OCI-LY1 (cell line): ENCODE results near the gene HAGH.

Source experiments
- H2AFZ ChIP-seq: fragments of 200-600 bp; sonication (generic), shearing (Covaris generic); 2 replicates; pipeline ENCODE4 v1.6.0; 2014; ENCODE audit warnings: antibody characterized with exemption, mild to moderate bottlenecking, low read length
- H3F3A ChIP-seq: fragments of 200-600 bp; sonication (generic), shearing (Covaris generic); 2 replicates; pipeline ENCODE4 v1.6.0; 2014; ENCODE audit warnings: mild to moderate bottlenecking, antibody characterized with exemption, low read length, moderate library complexity; ENCODE audit not compliant: insufficient read depth
- H3K27ac ChIP-seq: fragments of 200-600 bp; sonication (generic); 2 replicates; pipeline ENCODE4 v1.5.1; 2014; ENCODE audit warnings: low read length, mixed run types, mild to moderate bottlenecking, low read depth; ENCODE audit not compliant: poor library complexity, severe bottlenecking
- H3K27me3 ChIP-seq: fragments of 200-600 bp; sonication (generic); 2 replicates; pipeline ENCODE4 v1.6.0; 2014; ENCODE audit warnings: antibody characterized with exemption, mild to moderate bottlenecking, low read length, moderate library complexity; ENCODE audit not compliant: insufficient read depth
- H3K36me3 ChIP-seq: fragments of 200-600 bp; sonication (generic); 2 replicates; pipeline ENCODE4 v1.6.1; 2014; ENCODE audit warnings: mild to moderate bottlenecking, antibody characterized with exemption, low read length, moderate library complexity, mixed read lengths; ENCODE audit not compliant: insufficient read depth
- H3K4me1 ChIP-seq: fragments of 200-600 bp; sonication (generic); 2 replicates; pipeline ENCODE4 v1.5.1; 2014; ENCODE audit warnings: mild to moderate bottlenecking, low read length, moderate library complexity; ENCODE audit not compliant: insufficient read depth, severe bottlenecking
- H3K4me2 ChIP-seq: fragments of 200-600 bp; sonication (generic), shearing (Covaris generic); 2 replicates; pipeline ENCODE4 v1.6.1; 2014; ENCODE audit warnings: low read length
- H3K4me3 ChIP-seq: fragments of 200-600 bp; sonication (generic); 2 replicates; pipeline ENCODE4 v1.5.1; 2014; ENCODE audit warnings: low read length, low read depth, mild to moderate bottlenecking, mixed read lengths; ENCODE audit not compliant: poor library complexity, severe bottlenecking
- H3K79me2 ChIP-seq: fragments of 200-600 bp; shearing (Covaris generic); 2 replicates; pipeline ENCODE4 v1.6.1; 2016; ENCODE audit warnings: mixed run types, low read length, mixed read lengths; ENCODE audit not compliant: insufficient read depth
- H3K9ac ChIP-seq: fragments of 200-600 bp; sonication (generic), shearing (Covaris generic); 2 replicates; pipeline ENCODE4 v1.6.1; 2014; ENCODE audit warnings: mild to moderate bottlenecking, low read length, mixed read lengths
- H3K9me2 ChIP-seq: fragments of 200-600 bp; sonication (generic), shearing (Covaris generic); 2 replicates; pipeline ENCODE4 v1.6.1; 2014; ENCODE audit warnings: low read depth, mild to moderate bottlenecking, low read length, mixed read lengths
- H3K9me3 ChIP-seq: fragments of 200-600 bp; shearing (Covaris generic); 2 replicates; pipeline ENCODE4 v1.6.1; 2014; ENCODE audit warnings: low read length, mixed read lengths
- H4K20me1 ChIP-seq: fragments of 200-600 bp; sonication (generic), shearing (Covaris generic); 2 replicates; pipeline ENCODE4 v1.6.0; 2016; ENCODE audit warnings: mild to moderate bottlenecking, low read length; ENCODE audit not compliant: insufficient read depth
- EZH2 ChIP-seq: fragments of 200-600 bp; sonication (generic), shearing (Covaris generic); IDR thresholded peaks from 2 replicates; pipeline ENCODE4 v1.8.0; 2017; ENCODE audit warnings: borderline replicate concordance, mixed run types, mild to moderate bottlenecking, antibody characterized with exemption, low read length, moderate library complexity, mixed read lengths
- TF ChIP-seq, protein P1 (sequence below): fragments of 200-600 bp; sonication (generic), shearing (Covaris generic); IDR thresholded peaks from 2 replicates; pipeline ENCODE4 v1.5.1; 2017; ENCODE audit warnings: mild to moderate bottlenecking, antibody characterized with exemption, low read length, moderate library complexity, mixed read lengths

HAGH gene

GRCh38 chr16:1820946-1821290, 5.7 kb downstream of the HAGH start:
- Histone ChIP-seq H4K20me1 (no peaks in the 10 kb centered on the region), H3K9ac (no peak overlapping the region), H2AFZ (no peak overlapping the region), H3K9me3 (no peaks in the 10 kb centered on the region), H3K4me2 (no peak overlapping the region), H3K36me3 (no peaks in the 10 kb centered on the region), H3K27me3 (0 out of 2 replicates have a peak, but pooled peaks cover 4% of the 10 kb centered on the region), H3K4me3 (no peak overlapping the region), H3K27ac (no peak overlapping the region), H3F3A (no peaks in the 10 kb centered on the region), H3K9me2 (no peaks in the 10 kb centered on the region), H3K4me1 (no peaks in the 10 kb centered on the region), H3K79me2 (no peaks in the 10 kb centered on the region)
- no peak for TF ChIP-seq EZH2
- TF ChIP-seq, protein P1, sequence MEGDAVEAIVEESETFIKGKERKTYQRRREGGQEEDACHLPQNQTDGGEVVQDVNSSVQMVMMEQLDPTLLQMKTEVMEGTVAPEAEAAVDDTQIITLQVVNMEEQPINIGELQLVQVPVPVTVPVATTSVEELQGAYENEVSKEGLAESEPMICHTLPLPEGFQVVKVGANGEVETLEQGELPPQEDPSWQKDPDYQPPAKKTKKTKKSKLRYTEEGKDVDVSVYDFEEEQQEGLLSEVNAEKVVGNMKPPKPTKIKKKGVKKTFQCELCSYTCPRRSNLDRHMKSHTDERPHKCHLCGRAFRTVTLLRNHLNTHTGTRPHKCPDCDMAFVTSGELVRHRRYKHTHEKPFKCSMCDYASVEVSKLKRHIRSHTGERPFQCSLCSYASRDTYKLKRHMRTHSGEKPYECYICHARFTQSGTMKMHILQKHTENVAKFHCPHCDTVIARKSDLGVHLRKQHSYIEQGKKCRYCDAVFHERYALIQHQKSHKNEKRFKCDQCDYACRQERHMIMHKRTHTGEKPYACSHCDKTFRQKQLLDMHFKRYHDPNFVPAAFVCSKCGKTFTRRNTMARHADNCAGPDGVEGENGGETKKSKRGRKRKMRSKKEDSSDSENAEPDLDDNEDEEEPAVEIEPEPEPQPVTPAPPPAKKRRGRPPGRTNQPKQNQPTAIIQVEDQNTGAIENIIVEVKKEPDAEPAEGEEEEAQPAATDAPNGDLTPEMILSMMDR = no peak

GRCh38 chr16:1820096-1820945, 6.3 kb downstream of the HAGH start:
- Histone ChIP-seq H3F3A (no peaks in the 10 kb centered on the region), H3K27ac (no peak overlapping the region), H3K9ac (no peak overlapping the region), H3K4me2 (no peak overlapping the region), H3K4me3 (no peak overlapping the region), H3K36me3 (no peaks in the 10 kb centered on the region), H3K4me1 (no peaks in the 10 kb centered on the region), H3K79me2 (no peaks in the 10 kb centered on the region), H3K9me2 (no peaks in the 10 kb centered on the region), H3K9me3 (no peaks in the 10 kb centered on the region), H2AFZ (no peak overlapping the region), H4K20me1 (no peaks in the 10 kb centered on the region), H3K27me3 (0 out of 2 replicates have a peak, but pooled peaks cover 1% of the 10 kb centered on the region)
- TF ChIP-seq, protein P1 = no peak

GRCh38 chr16:1819611-1820010, 7.0 kb downstream of the HAGH start:
- TF ChIP-seq EZH2 = no peak
- TF ChIP-seq, protein P1 = no peak
- Histone ChIP-seq H3K9me3 (no peaks in the 10 kb centered on the region), H3K27me3 (no peaks in the 10 kb centered on the region), H3K36me3 (no peaks in the 10 kb centered on the region), H3K27ac (no peak overlapping the region), H3K9me2 (no peaks in the 10 kb centered on the region), H3K4me3 (no peak overlapping the region), H3K4me1 (no peaks in the 10 kb centered on the region), H3F3A (no peaks in the 10 kb centered on the region), H3K79me2 (no peaks in the 10 kb centered on the region), H2AFZ (no peak overlapping the region), H3K4me2 (no peak overlapping the region), H4K20me1 (no peaks in the 10 kb centered on the region), H3K9ac (no peak overlapping the region)
